ENCODE measurements around the gene CETN2. TPM values are rescaled to one million over a fixed set of nuclear protein-coding genes. Genes with fewer than 3 reads are reported as not detected.

CETN2 gene
- total and polyA plus RNA-seq, 12 donors: 22.9 to 35.7 (median 25.5) TPM

- DNase-seq (no peak), ATAC-seq (no peak)
- Histone ChIP-seq H3K4me1 (no peaks in the 10 kb centered on the region), H3K36me3 (peaks cover 0 to 6% (median 0%) of the 10 kb centered on the region in 9 donors), H3K9me3 (no peaks in the 10 kb centered on the region), H3K27me3 (peaks cover 0 to 34% (median 0%) of the 10 kb centered on the region in 7 donors), H3K27ac (no peak overlapping the region), H3K4me3 (no peak overlapping the region)
- TF ChIP-seq, protein P1, sequence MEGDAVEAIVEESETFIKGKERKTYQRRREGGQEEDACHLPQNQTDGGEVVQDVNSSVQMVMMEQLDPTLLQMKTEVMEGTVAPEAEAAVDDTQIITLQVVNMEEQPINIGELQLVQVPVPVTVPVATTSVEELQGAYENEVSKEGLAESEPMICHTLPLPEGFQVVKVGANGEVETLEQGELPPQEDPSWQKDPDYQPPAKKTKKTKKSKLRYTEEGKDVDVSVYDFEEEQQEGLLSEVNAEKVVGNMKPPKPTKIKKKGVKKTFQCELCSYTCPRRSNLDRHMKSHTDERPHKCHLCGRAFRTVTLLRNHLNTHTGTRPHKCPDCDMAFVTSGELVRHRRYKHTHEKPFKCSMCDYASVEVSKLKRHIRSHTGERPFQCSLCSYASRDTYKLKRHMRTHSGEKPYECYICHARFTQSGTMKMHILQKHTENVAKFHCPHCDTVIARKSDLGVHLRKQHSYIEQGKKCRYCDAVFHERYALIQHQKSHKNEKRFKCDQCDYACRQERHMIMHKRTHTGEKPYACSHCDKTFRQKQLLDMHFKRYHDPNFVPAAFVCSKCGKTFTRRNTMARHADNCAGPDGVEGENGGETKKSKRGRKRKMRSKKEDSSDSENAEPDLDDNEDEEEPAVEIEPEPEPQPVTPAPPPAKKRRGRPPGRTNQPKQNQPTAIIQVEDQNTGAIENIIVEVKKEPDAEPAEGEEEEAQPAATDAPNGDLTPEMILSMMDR (IDR thresholded peaks at IDR 0.05): no peak
- WGBS, 2 donors: 67 to 77% methylated on average over 6 of the region's 6 CpGs
- intact Hi-C loops (cut with DNase I): no loop called here
Measured at GRCh38 chrX:152822383-152823086, 8.0 kb downstream of the CETN2 start.

DNA sequence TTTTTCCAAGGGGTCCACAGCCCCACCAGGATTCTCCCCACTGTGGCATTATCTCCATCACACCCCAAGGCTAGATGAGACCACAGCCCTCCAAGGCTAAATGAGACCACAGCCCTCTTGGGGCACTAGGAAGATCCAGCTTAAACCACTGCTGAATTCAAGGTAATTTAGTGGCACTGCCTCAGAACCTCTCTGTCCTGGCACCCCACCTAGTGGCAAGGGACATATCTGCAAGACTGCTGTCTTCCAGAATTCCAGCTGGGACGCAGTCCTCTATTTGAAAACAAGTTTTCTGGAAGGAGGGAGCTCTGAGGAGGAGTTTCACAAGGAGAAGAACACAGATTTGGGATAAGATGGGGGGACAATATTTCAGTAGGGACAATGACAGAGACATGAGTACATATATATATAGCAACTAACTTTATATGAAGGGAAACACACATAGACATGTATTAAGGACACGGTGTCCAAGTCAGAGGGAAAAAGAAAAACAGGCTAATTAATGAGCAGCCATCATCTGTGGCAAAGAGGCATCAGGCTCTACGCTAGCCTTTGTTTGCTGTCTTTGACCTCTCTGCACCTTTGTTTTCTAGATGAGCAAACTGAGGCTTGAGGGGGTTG, 9.3 kb downstream of the CETN2 start:
- WGBS, 2 donors: 50 to 57% methylated on average over 3 of the region's 3 CpGs
- intact Hi-C loops (cut with DNase I): no loop called here

DNA sequence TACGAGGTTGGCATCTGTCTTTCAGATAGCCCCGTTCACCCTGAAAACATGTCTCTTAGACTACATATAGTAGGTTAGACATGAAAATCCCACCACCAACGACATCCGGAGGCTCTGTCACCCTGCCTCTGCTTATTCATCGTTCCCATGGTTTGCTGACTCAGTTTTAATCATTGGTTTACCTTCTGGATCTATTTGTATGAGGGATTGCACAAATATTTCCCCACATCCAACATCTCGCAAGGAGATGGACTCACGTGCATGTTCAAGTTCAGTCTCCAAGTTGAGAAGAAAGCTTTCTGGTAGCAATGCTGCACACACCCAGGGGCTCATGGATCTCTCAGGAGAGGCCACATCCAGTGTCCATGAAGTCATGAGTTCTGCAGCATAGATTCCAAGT, 10.8 kb downstream of the CETN2 start:
- 92 to 93% methylated on average over 7 of the region's 7 CpGs for WGBS, 2 donors
- peaks cover 0 to 44% (median 0%) of the 10 kb centered on the region in 7 donors for H3K27me3 ChIP-seq
- intact Hi-C loops (cut with DNase I): loop anchor here in 6 of 10 donors (2.0 to 5.0 kb wide), 2 partner anchors 177 kb away; no protein-coding TSS in a partner anchor
- H3K4me1 ChIP-seq: no peaks in the 10 kb centered on the region
- H3K4me3 ChIP-seq: no peak overlapping the region
- ATAC-seq: no peak
- DNase-seq: no peak
- TF ChIP-seq, protein P1 (IDR thresholded peaks at IDR 0.05): no peak
- H3K36me3 ChIP-seq: no peaks in the 10 kb centered on the region
- no peaks in the 10 kb centered on the region for H3K9me3 ChIP-seq
- H3K27ac ChIP-seq: no peak overlapping the region

More for the DNA sequence above, 9.3 kb downstream of the CETN2 start:
- H3K27ac ChIP-seq: no peak overlapping the region
- TF ChIP-seq, protein P1 (IDR thresholded peaks at IDR 0.05): peak in 8 of 9 donors; percentile 15 to 58 (median 46)
- no peaks in the 10 kb centered on the region for H3K36me3 ChIP-seq
- no peak for DNase-seq
- H3K4me1 ChIP-seq: no peaks in the 10 kb centered on the region
- H3K4me3 ChIP-seq: no peak overlapping the region
- H3K9me3 ChIP-seq: no peaks in the 10 kb centered on the region
- no peak for ATAC-seq
- peaks cover 0 to 34% (median 0%) of the 10 kb centered on the region in 7 donors for H3K27me3 ChIP-seq

GRCh38 chrX:152819266-152819665, 11.3 kb downstream of the CETN2 start:
- H3K9me3 ChIP-seq: no peaks in the 10 kb centered on the region
- 70 to 81% methylated on average over 2 of the region's 2 CpGs for WGBS, 2 donors
- ATAC-seq (no peak), DNase-seq (no peak)
- intact Hi-C loops (cut with DNase I): loop anchor here in 6 of 10 donors (2.0 to 5.0 kb wide), 2 partner anchors 176 to 177 kb away; no protein-coding TSS in a partner anchor
- H3K4me1 ChIP-seq: no peaks in the 10 kb centered on the region
- H3K36me3 ChIP-seq: no peaks in the 10 kb centered on the region
- TF ChIP-seq, protein P1 (IDR thresholded peaks at IDR 0.05): no peak
- peaks cover 0 to 44% (median 0%) of the 10 kb centered on the region in 7 donors for H3K27me3 ChIP-seq
- no peak overlapping the region for H3K27ac ChIP-seq
- no peak overlapping the region for H3K4me3 ChIP-seq
